H1 (cell line): Measurements from ENCODE around the gene DHRS3. TPM values are rescaled to one million over a fixed set of nuclear protein-coding genes. Genes with fewer than 3 reads are reported as not detected.

Source experiments
- CTCF ChIA-PET: fragments of 300-600 bp; sonication (Branson Sonifier 250); formaldehyde crosslinking; loops from one replicate; lab custom pipeline; 2021; ENCODE audit not compliant: partially characterized antibody; lab: Charles Lee
- POLR2A ChIA-PET: fragments of 300-600 bp; sonication (Branson Sonifier 250); formaldehyde crosslinking; loops from one replicate; lab custom pipeline; 2021; ENCODE audit warnings: inconsistent platforms; ENCODE audit not compliant: partially characterized antibody; lab: Charles Lee
- DNase-seq, 2 experiments: peaks; one replicate each; pipeline versions ENCODE4 v3.0.0 to v3.0.0-alpha.2; 2010 to 2022; ENCODE audit warnings: low spot score in 2 of 2, low read depth in 1 of 2, mixed read lengths in 1 of 2
- FAIRE-seq: peaks from 2 replicates; lab custom pipeline; 2011; peaks lifted over from hg19 to GRCh38; lab: Jason Lieb, UNC
- H2AFZ ChIP-seq: 2 replicates; pipeline ENCODE4 v1.8.1; 2012; ENCODE audit warnings: low read length, inconsistent platforms
- H2AK5ac ChIP-seq: 2 replicates; pipeline ENCODE4 v1.6.1; 2013; ENCODE audit warnings: low read depth, low read length
- H2BK120ac ChIP-seq: replicated peaks from 2 replicates; pipeline ENCODE3; 2013; ENCODE audit warnings: low read depth, low read length, inconsistent platforms
- H2BK12ac ChIP-seq: 2 replicates; pipeline ENCODE4 v1.6.1; 2013; ENCODE audit warnings: low read depth, low read length
- H2BK15ac ChIP-seq: 2 replicates; pipeline ENCODE4 v1.6.1; 2013; ENCODE audit warnings: low read length
- H2BK20ac ChIP-seq: 2 replicates; pipeline ENCODE4 v1.6.1; 2013; ENCODE audit warnings: low read length
- H2BK5ac ChIP-seq: 2 replicates; pipeline ENCODE4 v1.6.1; 2013; ENCODE audit warnings: low read depth, low read length
- H3K14ac ChIP-seq: 2 replicates; pipeline ENCODE4 v1.6.1; 2013; ENCODE audit warnings: inconsistent platforms; ENCODE audit not compliant: insufficient read length
- H3K18ac ChIP-seq: 2 replicates; pipeline ENCODE4 v1.6.1; 2013; ENCODE audit warnings: low read length; ENCODE audit errors: extremely low read depth
- H3K23ac ChIP-seq: 2 replicates; pipeline ENCODE4 v1.6.1; 2013; ENCODE audit warnings: inconsistent platforms; ENCODE audit not compliant: insufficient read length
- H3K23me2 ChIP-seq: 2 replicates; pipeline ENCODE4 v1.6.1; 2013; ENCODE audit warnings: low read depth, low read length
- H3K27ac ChIP-seq: 2 replicates; pipeline ENCODE4 v1.6.1; 2011; ENCODE audit warnings: low read depth, low read length, inconsistent platforms
- H3K27me3 ChIP-seq, 4 experiments: replicated peaks in 1 of 4; 1 replicate in 1 of 4; 2 replicates in 3 of 4; pipeline versions ENCODE4 v1.6.1 to v1.8.1; 2011 to 2013; ENCODE audit warnings: low read length in 3 of 4, mild to moderate bottlenecking in 3 of 4, inconsistent platforms in 2 of 4, mixed read lengths in 2 of 4, moderate library complexity in 1 of 4; ENCODE audit not compliant: control insufficient read depth in 3 of 4, insufficient read depth in 3 of 4; ENCODE audit errors: extremely low read depth in 1 of 4
- H3K36me3 ChIP-seq, 4 experiments: 2 replicates each; pipeline versions ENCODE4 v1.6.1 to v1.8.1; 2011 to 2013; ENCODE audit warnings: mild to moderate bottlenecking in 4 of 4, low read length in 3 of 4, moderate library complexity in 2 of 4, control low read depth in 1 of 4, inconsistent platforms in 1 of 4; ENCODE audit not compliant: insufficient read depth in 4 of 4, control insufficient read depth in 2 of 4
- H3K4ac ChIP-seq: replicated peaks from 2 replicates; pipeline ENCODE3; 2013; ENCODE audit warnings: low read length, low read depth, mixed read lengths, inconsistent platforms; ENCODE audit not compliant: insufficient read length
- H3K4me1 ChIP-seq, 4 experiments: replicated peaks in 1 of 4; 1 replicate in 1 of 4; 2 replicates in 3 of 4; pipeline versions ENCODE4 v1.6.1 to v1.8.1; 2011 to 2013; ENCODE audit warnings: low read length in 3 of 4, inconsistent platforms in 2 of 4, mixed read lengths in 1 of 4; ENCODE audit not compliant: insufficient read depth in 4 of 4, control insufficient read depth in 3 of 4
- H3K4me2 ChIP-seq, 2 experiments: 2 replicates each; pipeline versions ENCODE4 v1.6.1 to v1.8.1; 2011 to 2013; ENCODE audit warnings: low read depth in 2 of 2, low read length in 2 of 2, control low read depth in 1 of 2, inconsistent platforms in 1 of 2, mild to moderate bottlenecking in 1 of 2; ENCODE audit not compliant: insufficient read depth in 1 of 2
- H3K4me3 ChIP-seq, 4 experiments: fragments of 200-600, 300-600 bp in 1 of 4; sonication (generic), shearing (Covaris generic), sonication (Bioruptor Twin) in 1 of 4; 2 replicates each; pipeline versions ENCODE4 v1.5.1 to v1.8.1; 2011 to 2016; ENCODE audit warnings: low read length in 4 of 4, low read depth in 3 of 4, control low read depth in 2 of 4, inconsistent platforms in 2 of 4, mild to moderate bottlenecking in 2 of 4, mixed read lengths in 1 of 4, moderate library complexity in 1 of 4; ENCODE audit not compliant: insufficient read depth in 2 of 4; ENCODE audit errors: extremely low read depth in 1 of 4
- H3K56ac ChIP-seq: replicated peaks from 2 replicates; pipeline ENCODE3; 2013; ENCODE audit warnings: low read depth, mild to moderate bottlenecking, mixed read lengths, low read length, inconsistent platforms; ENCODE audit not compliant: insufficient read length
- H3K79me1 ChIP-seq: 2 replicates; pipeline ENCODE4 v1.6.1; 2013; ENCODE audit warnings: low read depth, low read length, control low read depth
- H3K79me2 ChIP-seq, 2 experiments: 2 replicates each; pipeline versions ENCODE4 v1.6.1 to v1.8.1; 2012 to 2013; ENCODE audit warnings: low read length in 2 of 2, mild to moderate bottlenecking in 2 of 2, inconsistent platforms in 1 of 2; ENCODE audit not compliant: insufficient read depth in 2 of 2, control insufficient read depth in 1 of 2
- H3K9ac ChIP-seq, 4 experiments: replicated peaks in 1 of 4; 1 replicate in 1 of 4; 2 replicates in 3 of 4; pipeline versions ENCODE4 v1.6.1 to v1.8.1; 2011 to 2013; ENCODE audit warnings: low read depth in 3 of 4, low read length in 3 of 4, control low read depth in 2 of 4, mild to moderate bottlenecking in 2 of 4, moderate library complexity in 2 of 4, inconsistent platforms in 1 of 4; ENCODE audit errors: extremely low read depth in 1 of 4
- H3K9me3 ChIP-seq, 2 experiments: 2 replicates each; pipeline versions ENCODE4 v1.6.1 to v1.8.1; 2012 to 2013; ENCODE audit warnings: mild to moderate bottlenecking in 2 of 2, moderate library complexity in 2 of 2, control low read depth in 1 of 2, inconsistent platforms in 1 of 2, low read depth in 1 of 2, low read length in 1 of 2, mixed read lengths in 1 of 2; ENCODE audit not compliant: insufficient read depth in 2 of 2
- H4K20me1 ChIP-seq, 2 experiments: replicated peaks in 1 of 2; 2 replicates each; pipeline versions ENCODE3 to v1.8.1; 2011 to 2013; ENCODE audit warnings: inconsistent platforms in 2 of 2, low read length in 2 of 2, mild to moderate bottlenecking in 1 of 2; ENCODE audit not compliant: insufficient read depth in 2 of 2, control insufficient read depth in 1 of 2
- H4K5ac ChIP-seq: 2 replicates; pipeline ENCODE4 v1.6.1; 2013; ENCODE audit warnings: low read length, low read depth, mixed read lengths, inconsistent platforms; ENCODE audit not compliant: insufficient read length
- H4K8ac ChIP-seq: 2 replicates; pipeline ENCODE4 v1.8.0; 2013; ENCODE audit warnings: mild to moderate bottlenecking, moderate library complexity, low read length, inconsistent platforms; ENCODE audit not compliant: insufficient read depth; ENCODE audit errors: extremely low read depth
- H4K91ac ChIP-seq: replicated peaks from 2 replicates; pipeline ENCODE3; 2013; ENCODE audit warnings: low read length, mixed read lengths, inconsistent platforms; ENCODE audit not compliant: insufficient read length
- CBX8 ChIP-seq: fragments of 300-800, 300-1000 bp; sonication (generic); IDR thresholded peaks from 2 replicates; pipeline ENCODE4 v1.7.1; 2016; ENCODE audit warnings: low read depth, low read length, borderline replicate concordance
- EGR1 ChIP-seq: IDR thresholded peaks from 2 replicates; pipeline ENCODE4 v1.6.1; 2011; ENCODE audit warnings: low read depth, low read length, borderline replicate concordance
- RXRA ChIP-seq: IDR thresholded peaks from 2 replicates; pipeline ENCODE4 v1.6.1; 2011; ENCODE audit warnings: low read depth, mild to moderate bottlenecking, low read length, moderate library complexity; ENCODE audit not compliant: insufficient read depth
- WGBS, 2 experiments: shearing (Covaris generic) in 1 of 2; methylation state at CpG; one replicate each; pipeline versions ENCODE4 v1.1.6 to v1.1.7; 2013 to 2015; ENCODE audit warnings: low lambda C conversion rate in 2 of 2, mixed read lengths in 2 of 2, inconsistent platforms in 1 of 2, low coverage in 1 of 2, missing lambda C conversion rate in 1 of 2; ENCODE audit not compliant: insufficient replicate concordance in 2 of 2, insufficient coverage in 1 of 2, insufficient read length in 1 of 2; ENCODE audit errors: extremely low coverage in 1 of 2, missing lambda C conversion rate in 1 of 2; 5-methylcytosine and 5-hydroxymethylcytosine counted together
- polyA plus RNA-seq, 7 experiments: library from polyadenylated mRNA; depleted of rRNA in 3 of 7; stranded (reverse) in 5 of 7; unstranded in 2 of 7; fragments of >200 nt in 5 of 7; fragments of 200-250 nt in 2 of 7; gene quantifications; 1 replicate in 5 of 7; 2 replicates in 1 of 7; 4 replicates in 1 of 7; pipeline versions ENCODE4 v1.2.1 to v1.2.3, GENCODE V29; 2011 to 2013; ENCODE audit warnings: missing spikeins in 2 of 7, mixed read lengths in 2 of 7
- total RNA-seq: library from RNA; stranded (reverse); fragmentation: NEBNext Ultra II Directional; extraction: Animal tissue kit (Norgen Biotek cat#: 25700); gene quantifications from 2 replicates; pipeline ENCODE4 v1.2.1, GENCODE V29; 2021
- TF ChIP-seq, protein P1 (sequence below): IDR thresholded peaks from 2 replicates; pipeline ENCODE4 v1.6.1; 2012; ENCODE audit warnings: inconsistent platforms

The DHRS3 gene
- total and polyA plus RNA-seq, 2 of the 8 experiments (the other 6 are each of a cell fraction or from before 2014, with no cell fraction given), result 32.5 to 36.4 TPM

DNA sequence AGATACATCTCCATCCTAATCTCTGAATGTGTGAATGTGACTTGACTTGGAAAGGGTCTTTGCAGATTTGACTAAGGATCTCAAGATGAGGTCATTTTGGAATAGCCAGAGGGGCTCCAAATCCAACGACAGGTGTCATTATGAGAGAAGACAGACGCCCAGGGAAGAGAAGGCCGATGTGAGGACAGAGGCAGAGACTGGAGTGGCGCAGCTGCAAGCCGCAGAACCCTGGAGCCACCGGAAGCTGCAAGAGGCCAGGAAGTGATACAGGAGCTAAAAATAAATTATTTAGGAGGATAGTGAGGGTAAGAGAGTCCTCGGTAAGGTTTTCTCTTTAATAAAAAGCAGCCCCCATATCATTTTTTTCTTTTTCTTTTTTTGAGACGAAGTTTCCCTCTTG lies 16.1 kb upstream of the DHRS3 start:
- no peak overlapping the region for H3K4ac ChIP-seq
- H3K27me3 ChIP-seq, result no peaks in the 10 kb centered on the region
- H3K36me3 ChIP-seq, result no peaks in the 10 kb centered on the region; a peak in 1 of 8 replicates
- H4K91ac ChIP-seq, result no peak overlapping the region
- DNase-seq (no peak), FAIRE-seq (no peak)
- 94% methylated on average over 8 of the region's 8 CpGs; no CpG with 5 or more reads in 1 of the 2 experiments for WGBS, 2 experiments
- no peaks in the 10 kb centered on the region for H3K23me2 ChIP-seq
- no peaks in the 10 kb centered on the region for H3K79me1 ChIP-seq
- H3K9me3 ChIP-seq, result no peaks in the 10 kb centered on the region; a peak in 1 of 4 replicates
- peaks cover 12 to 33% (median 20%) of the 10 kb centered on the region in 4 experiments for H3K4me1 ChIP-seq
- H3K79me2 ChIP-seq, result no peaks in the 10 kb centered on the region
- no peak overlapping the region for H2BK15ac ChIP-seq
- no peak overlapping the region for H4K8ac ChIP-seq
- H4K20me1 ChIP-seq, result no peaks in the 10 kb centered on the region
- H3K4me2 ChIP-seq, result no peak overlapping the region
- no peak overlapping the region for H2AFZ ChIP-seq
- H3K4me3 ChIP-seq, result no peak overlapping the region
- no peak overlapping the region for H4K5ac ChIP-seq
- ChIA-PET CTCF (interaction anchor here (1.5 to 6.6 kb wide), 2 partner anchors 14 to 25 kb away, joined by 3 to 30 read pairs; no protein-coding TSS in a partner anchor), POLR2A (interaction anchor here (1.2 to 1.4 kb wide), 3 partner anchors 12 to 33 kb away, joined by 3 to 9 read pairs (median 3); no protein-coding TSS in a partner anchor)
- TF ChIP-seq, protein P1, sequence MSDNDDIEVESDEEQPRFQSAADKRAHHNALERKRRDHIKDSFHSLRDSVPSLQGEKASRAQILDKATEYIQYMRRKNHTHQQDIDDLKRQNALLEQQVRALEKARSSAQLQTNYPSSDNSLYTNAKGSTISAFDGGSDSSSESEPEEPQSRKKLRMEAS, result no peak
- TF ChIP-seq EGR1, result no peak
- no peak for TF ChIP-seq RXRA
- TF ChIP-seq CBX8, result no peak
- H2AK5ac ChIP-seq, result no peak overlapping the region
- no peak overlapping the region for H2BK20ac ChIP-seq
- no peak overlapping the region for H3K23ac ChIP-seq
- H2BK5ac ChIP-seq, result no peak overlapping the region; the same call in 1 of the 2 replicates
- no peak overlapping the region for H2BK120ac ChIP-seq
- H3K56ac ChIP-seq, result no peak overlapping the region
- no peak overlapping the region for H3K14ac ChIP-seq
- no peak overlapping the region for H3K18ac ChIP-seq
- no peak overlapping the region for H2BK12ac ChIP-seq
- H3K27ac ChIP-seq, result no peak overlapping the region
- H3K9ac ChIP-seq, result no peak overlapping the region
